HEK293T (cell line): ENCODE results near the gene BRPF1.

Source experiments
- FOXK2 ChIP-seq: fragments of 450-650 bp; IDR thresholded peaks from 2 replicates; pipeline ENCODE4 v1.6.1; 2016; ENCODE audit warnings: mild to moderate bottlenecking
- FOXM1 ChIP-seq: fragments of 450-650 bp; IDR thresholded peaks from 2 replicates; pipeline ENCODE4 v1.6.1; 2017; ENCODE audit warnings: mild to moderate bottlenecking, borderline replicate concordance
- L3MBTL2 ChIP-seq: fragments of 450-650 bp; conservative IDR thresholded peaks from 2 replicates; pipeline ENCODE4 v1.6.1; 2016; ENCODE audit warnings: mild to moderate bottlenecking

- no peak for TF ChIP-seq FOXK2
- no peak for TF ChIP-seq L3MBTL2
- no peak for TF ChIP-seq FOXM1
Measured at GRCh38 chr3:9791127-9791526, 59.6 kb downstream of the BRPF1 start.
